ENCODE data around the gene GAPVD1.

DNA sequence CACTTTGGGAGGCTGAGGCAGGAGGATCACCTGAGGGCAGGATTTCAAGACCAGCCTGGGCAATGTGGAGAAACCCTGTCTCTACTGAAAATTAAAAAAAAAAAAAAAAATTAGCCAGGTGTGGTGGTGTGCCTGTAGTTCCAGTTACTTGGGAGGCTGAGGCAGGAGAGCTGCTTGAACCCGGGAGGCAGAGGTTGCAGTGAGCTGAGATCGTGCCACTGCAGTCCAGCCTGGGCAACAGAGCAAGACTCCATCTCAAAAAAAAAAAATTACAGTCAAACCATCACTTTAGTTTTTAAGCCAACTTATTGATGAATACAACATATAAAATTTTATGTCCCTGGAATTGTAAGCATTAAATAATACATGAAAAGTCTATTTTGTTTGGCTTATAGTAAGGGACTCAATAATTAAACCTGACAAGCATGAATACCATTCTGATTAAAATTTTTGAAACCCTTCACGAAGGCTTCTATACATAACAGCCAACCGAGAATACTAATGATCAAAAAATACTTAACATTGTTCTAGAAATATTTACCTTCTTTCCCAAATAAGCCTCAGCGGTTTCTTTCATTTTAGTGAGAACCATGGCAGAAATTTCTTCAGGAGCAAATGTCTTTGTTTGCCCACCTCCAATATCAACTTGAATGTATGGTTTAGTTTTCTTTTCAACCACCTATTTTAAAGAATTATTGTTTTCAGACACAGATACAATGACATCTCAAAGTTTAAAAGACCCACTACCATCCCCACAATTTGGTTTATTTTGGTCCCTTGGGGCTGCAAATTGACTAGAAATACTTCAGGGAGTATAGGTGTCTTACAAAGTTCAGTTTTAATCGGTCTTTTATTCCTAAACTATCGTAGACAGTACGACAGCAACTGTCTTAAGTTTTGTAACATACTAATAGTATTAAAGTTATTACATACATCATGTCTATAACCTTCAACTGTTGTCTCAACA lies 21.7 kb upstream of the GAPVD1 start:
- TF ChIP-seq, protein P1, sequence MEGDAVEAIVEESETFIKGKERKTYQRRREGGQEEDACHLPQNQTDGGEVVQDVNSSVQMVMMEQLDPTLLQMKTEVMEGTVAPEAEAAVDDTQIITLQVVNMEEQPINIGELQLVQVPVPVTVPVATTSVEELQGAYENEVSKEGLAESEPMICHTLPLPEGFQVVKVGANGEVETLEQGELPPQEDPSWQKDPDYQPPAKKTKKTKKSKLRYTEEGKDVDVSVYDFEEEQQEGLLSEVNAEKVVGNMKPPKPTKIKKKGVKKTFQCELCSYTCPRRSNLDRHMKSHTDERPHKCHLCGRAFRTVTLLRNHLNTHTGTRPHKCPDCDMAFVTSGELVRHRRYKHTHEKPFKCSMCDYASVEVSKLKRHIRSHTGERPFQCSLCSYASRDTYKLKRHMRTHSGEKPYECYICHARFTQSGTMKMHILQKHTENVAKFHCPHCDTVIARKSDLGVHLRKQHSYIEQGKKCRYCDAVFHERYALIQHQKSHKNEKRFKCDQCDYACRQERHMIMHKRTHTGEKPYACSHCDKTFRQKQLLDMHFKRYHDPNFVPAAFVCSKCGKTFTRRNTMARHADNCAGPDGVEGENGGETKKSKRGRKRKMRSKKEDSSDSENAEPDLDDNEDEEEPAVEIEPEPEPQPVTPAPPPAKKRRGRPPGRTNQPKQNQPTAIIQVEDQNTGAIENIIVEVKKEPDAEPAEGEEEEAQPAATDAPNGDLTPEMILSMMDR (IDR thresholded peaks at IDR 0.05) = no peak
- TF ChIP-seq EP300 (IDR thresholded peaks at IDR 0.05) = no peak

Measured in ovary (tissue), 3 donors.